SK-N-SH treated with all-trans-retinoic acid at 6 μM for 48 hours (cell line): ENCODE measurements around the gene KCNQ5.

ENCODE experiments used
- ATAC-seq: fragments of 200-7000 bp; cut with Tn5 transposase; 3 replicates; pipeline ENCODE4 v1.9.1; 2020; ENCODE audit warnings: mild to moderate bottlenecking, moderate library complexity
- ARNTL ChIP-seq: fragments of 450-650 bp; formaldehyde crosslinking; IDR thresholded peaks from 2 replicates; pipeline ENCODE4 v1.5.0; 2020; ENCODE audit warnings: low read depth, mild to moderate bottlenecking, moderate library complexity, borderline replicate concordance
- BACH2 ChIP-seq: fragments of 250-450 bp; sonication (Bioruptor Pico); IDR thresholded peaks from 2 replicates; pipeline ENCODE4 v1.9.0; 2021; ENCODE audit warnings: mild to moderate bottlenecking, borderline replicate concordance
- CSDC2 ChIP-seq: fragments of 250-450 bp; sonication (Bioruptor Pico); IDR thresholded peaks from 2 replicates; pipeline ENCODE4 v1.5.0; 2020; ENCODE audit warnings: mild to moderate bottlenecking, moderate library complexity
- ESRRG ChIP-seq: fragments of 250-450 bp; sonication (Bioruptor Pico); IDR thresholded peaks from 2 replicates; pipeline ENCODE4 v1.6.1; 2021; ENCODE audit warnings: mild to moderate bottlenecking
- GLIS3 ChIP-seq: fragments of 250-450 bp; sonication (Bioruptor Pico); IDR thresholded peaks from 2 replicates; pipeline ENCODE4 v1.5.0; 2020; ENCODE audit warnings: mild to moderate bottlenecking, moderate library complexity
- ISL1 ChIP-seq: fragments of 250-450 bp; sonication (Bioruptor Pico); IDR thresholded peaks from 2 replicates; pipeline ENCODE4 v2.1.2; 2022; ENCODE audit warnings: mild to moderate bottlenecking, moderate library complexity
- OSR1 ChIP-seq: fragments of 250-450 bp; sonication (Bioruptor Pico); IDR thresholded peaks from 2 replicates; pipeline ENCODE4 v1.8.0; 2022; ENCODE audit warnings: moderate library complexity, mild to moderate bottlenecking, inconsistent platforms
- PPARA ChIP-seq: fragments of 250-450 bp; sonication (Bioruptor Pico); IDR thresholded peaks from 2 replicates; pipeline ENCODE4 v1.5.0; 2020; ENCODE audit warnings: mild to moderate bottlenecking, borderline replicate concordance
- RARB ChIP-seq: fragments of 250-450 bp; sonication (Bioruptor Pico); IDR thresholded peaks from 2 replicates; pipeline ENCODE4 v1.8.0; 2021; ENCODE audit warnings: mild to moderate bottlenecking, moderate library complexity
- SNAI2 ChIP-seq: fragments of 250-450 bp; sonication (Bioruptor Pico); IDR thresholded peaks from 2 replicates; pipeline ENCODE4 v1.5.0; 2020; ENCODE audit warnings: mild to moderate bottlenecking, moderate library complexity
- TCF4 ChIP-seq: fragments of 250-450 bp; sonication (Bioruptor Pico); IDR thresholded peaks from 2 replicates; pipeline ENCODE4 v1.8.0; 2021; ENCODE audit warnings: mild to moderate bottlenecking, moderate library complexity, borderline replicate concordance
- ZC3H10 ChIP-seq: fragments of 250-450 bp; sonication (Bioruptor Pico); IDR thresholded peaks from 2 replicates; pipeline ENCODE4 v1.5.1; 2021; ENCODE audit warnings: mild to moderate bottlenecking, moderate library complexity
- ZFP30 ChIP-seq: fragments of 450-650 bp; formaldehyde crosslinking; IDR thresholded peaks from 2 replicates; pipeline ENCODE4 v1.5.0; 2022; ENCODE audit warnings: mild to moderate bottlenecking, moderate library complexity
- ZNF565 ChIP-seq: fragments of 450-650 bp; formaldehyde crosslinking; conservative IDR thresholded peaks from 2 replicates; pipeline ENCODE4 v1.5.0; 2020; ENCODE audit warnings: low read depth, mild to moderate bottlenecking, moderate library complexity
- ZNF70 ChIP-seq: fragments of 450-650 bp; formaldehyde crosslinking; IDR thresholded peaks from 2 replicates; pipeline ENCODE4 v1.5.0; 2020; ENCODE audit warnings: mild to moderate bottlenecking, moderate library complexity
- TF ChIP-seq, protein P1 (sequence below): fragments of 250-450 bp; sonication (Bioruptor Pico); IDR thresholded peaks from 2 replicates; pipeline ENCODE4 v1.5.1; 2021; ENCODE audit warnings: mild to moderate bottlenecking, moderate library complexity
- TF ChIP-seq, protein P2 (sequence below): fragments of 250-450 bp; sonication (Bioruptor Pico); IDR thresholded peaks from 2 replicates; pipeline ENCODE4 v1.8.0; 2020; ENCODE audit warnings: mild to moderate bottlenecking, moderate library complexity, borderline replicate concordance
- TF ChIP-seq, protein P3 (sequence below): fragments of 250-450 bp; sonication (Bioruptor Pico); IDR thresholded peaks from 2 replicates; pipeline ENCODE4 v1.5.0; 2020; ENCODE audit warnings: mild to moderate bottlenecking, moderate library complexity
- TF ChIP-seq, protein P4 (sequence below): fragments of 250-450 bp; sonication (Bioruptor Pico); IDR thresholded peaks from 2 replicates; pipeline ENCODE4 v1.8.0; 2021; ENCODE audit warnings: low read depth, mild to moderate bottlenecking, moderate library complexity, borderline replicate concordance

The KCNQ5 gene

DNA sequence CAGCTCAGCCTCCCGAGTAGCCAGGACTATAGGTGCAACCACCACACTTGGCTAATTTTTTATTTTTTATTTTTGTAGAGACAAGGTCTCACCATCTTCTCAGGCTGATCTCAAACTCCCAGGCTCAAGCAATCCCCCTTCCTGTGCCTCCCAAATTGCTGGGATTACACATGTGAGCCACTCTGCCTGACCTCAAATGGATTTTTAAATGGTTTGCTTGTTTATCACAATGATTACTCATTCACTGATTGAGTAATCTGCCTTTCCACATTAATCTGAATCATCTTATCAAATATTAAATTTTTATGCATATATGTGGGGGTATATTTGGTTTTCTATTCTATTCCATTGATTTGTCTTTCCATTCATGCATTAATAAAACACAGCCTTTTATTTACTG is 612.9 kb downstream of the KCNQ5 start:
- ATAC-seq = peak; percentile 28; the same call in 2 of the 3 replicates
- TF ChIP-seq, protein P1, sequence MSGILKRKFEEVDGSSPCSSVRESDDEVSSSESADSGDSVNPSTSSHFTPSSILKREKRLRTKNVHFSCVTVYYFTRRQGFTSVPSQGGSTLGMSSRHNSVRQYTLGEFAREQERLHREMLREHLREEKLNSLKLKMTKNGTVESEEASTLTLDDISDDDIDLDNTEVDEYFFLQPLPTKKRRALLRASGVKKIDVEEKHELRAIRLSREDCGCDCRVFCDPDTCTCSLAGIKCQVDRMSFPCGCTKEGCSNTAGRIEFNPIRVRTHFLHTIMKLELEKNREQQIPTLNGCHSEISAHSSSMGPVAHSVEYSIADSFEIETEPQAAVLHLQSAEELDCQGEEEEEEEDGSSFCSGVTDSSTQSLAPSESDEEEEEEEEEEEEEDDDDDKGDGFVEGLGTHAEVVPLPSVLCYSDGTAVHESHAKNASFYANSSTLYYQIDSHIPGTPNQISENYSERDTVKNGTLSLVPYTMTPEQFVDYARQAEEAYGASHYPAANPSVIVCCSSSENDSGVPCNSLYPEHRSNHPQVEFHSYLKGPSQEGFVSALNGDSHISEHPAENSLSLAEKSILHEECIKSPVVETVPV (CRISPR knock-in tag) = no peak
- TF ChIP-seq ISL1 (CRISPR knock-in tag) = peak; percentile 58
- TF ChIP-seq, all 23 proteins: peak for 1

DNA sequence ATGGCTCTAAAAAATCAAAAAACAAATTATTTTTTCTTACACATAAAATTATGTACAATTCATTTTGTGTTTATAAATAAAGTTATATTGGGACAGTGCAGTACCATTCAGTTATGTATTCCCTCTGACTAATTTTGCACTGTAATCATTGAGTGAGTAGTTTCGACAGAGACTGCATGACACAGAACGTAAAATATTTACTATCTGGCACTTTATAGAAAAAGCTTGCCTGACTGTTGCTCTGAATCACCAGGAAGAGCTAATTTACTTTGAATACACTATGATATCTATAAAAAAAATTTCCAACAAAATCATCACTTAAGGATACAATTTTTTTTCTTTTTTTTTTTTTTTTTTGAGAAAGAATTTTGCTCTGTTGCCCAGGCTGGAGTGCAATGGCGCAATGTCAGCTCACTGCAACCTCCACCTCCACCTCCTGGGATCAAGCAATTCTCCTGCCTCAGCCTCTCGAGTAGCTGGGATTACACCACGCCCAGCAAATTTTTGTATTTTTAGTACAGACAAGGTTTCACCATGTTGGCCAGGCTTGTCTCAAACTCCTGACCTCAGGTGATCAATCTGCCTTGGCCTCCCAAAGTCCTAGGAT is 614.4 kb downstream of the KCNQ5 start:
- no peak for TF ChIP-seq TCF4 (CRISPR knock-in tag)
- TF ChIP-seq ARNTL (CRISPR knock-in tag) = no peak
- TF ChIP-seq SNAI2 = no peak
- no peak for TF ChIP-seq ESRRG (CRISPR knock-in tag)
- no peak for TF ChIP-seq CSDC2 (CRISPR knock-in tag)
- TF ChIP-seq PPARA (CRISPR knock-in tag) = no peak
- TF ChIP-seq, protein P2, sequence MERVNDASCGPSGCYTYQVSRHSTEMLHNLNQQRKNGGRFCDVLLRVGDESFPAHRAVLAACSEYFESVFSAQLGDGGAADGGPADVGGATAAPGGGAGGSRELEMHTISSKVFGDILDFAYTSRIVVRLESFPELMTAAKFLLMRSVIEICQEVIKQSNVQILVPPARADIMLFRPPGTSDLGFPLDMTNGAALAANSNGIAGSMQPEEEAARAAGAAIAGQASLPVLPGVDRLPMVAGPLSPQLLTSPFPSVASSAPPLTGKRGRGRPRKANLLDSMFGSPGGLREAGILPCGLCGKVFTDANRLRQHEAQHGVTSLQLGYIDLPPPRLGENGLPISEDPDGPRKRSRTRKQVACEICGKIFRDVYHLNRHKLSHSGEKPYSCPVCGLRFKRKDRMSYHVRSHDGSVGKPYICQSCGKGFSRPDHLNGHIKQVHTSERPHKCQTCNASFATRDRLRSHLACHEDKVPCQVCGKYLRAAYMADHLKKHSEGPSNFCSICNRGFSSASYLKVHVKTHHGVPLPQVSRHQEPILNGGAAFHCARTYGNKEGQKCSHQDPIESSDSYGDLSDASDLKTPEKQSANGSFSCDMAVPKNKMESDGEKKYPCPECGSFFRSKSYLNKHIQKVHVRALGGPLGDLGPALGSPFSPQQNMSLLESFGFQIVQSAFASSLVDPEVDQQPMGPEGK = no peak
- no peak for TF ChIP-seq ISL1 (CRISPR knock-in tag)
- TF ChIP-seq, protein P3, sequence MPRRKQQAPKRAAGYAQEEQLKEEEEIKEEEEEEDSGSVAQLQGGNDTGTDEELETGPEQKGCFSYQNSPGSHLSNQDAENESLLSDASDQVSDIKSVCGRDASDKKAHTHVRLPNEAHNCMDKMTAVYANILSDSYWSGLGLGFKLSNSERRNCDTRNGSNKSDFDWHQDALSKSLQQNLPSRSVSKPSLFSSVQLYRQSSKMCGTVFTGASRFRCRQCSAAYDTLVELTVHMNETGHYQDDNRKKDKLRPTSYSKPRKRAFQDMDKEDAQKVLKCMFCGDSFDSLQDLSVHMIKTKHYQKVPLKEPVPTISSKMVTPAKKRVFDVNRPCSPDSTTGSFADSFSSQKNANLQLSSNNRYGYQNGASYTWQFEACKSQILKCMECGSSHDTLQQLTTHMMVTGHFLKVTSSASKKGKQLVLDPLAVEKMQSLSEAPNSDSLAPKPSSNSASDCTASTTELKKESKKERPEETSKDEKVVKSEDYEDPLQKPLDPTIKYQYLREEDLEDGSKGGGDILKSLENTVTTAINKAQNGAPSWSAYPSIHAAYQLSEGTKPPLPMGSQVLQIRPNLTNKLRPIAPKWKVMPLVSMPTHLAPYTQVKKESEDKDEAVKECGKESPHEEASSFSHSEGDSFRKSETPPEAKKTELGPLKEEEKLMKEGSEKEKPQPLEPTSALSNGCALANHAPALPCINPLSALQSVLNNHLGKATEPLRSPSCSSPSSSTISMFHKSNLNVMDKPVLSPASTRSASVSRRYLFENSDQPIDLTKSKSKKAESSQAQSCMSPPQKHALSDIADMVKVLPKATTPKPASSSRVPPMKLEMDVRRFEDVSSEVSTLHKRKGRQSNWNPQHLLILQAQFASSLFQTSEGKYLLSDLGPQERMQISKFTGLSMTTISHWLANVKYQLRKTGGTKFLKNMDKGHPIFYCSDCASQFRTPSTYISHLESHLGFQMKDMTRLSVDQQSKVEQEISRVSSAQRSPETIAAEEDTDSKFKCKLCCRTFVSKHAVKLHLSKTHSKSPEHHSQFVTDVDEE (CRISPR knock-in tag) = no peak
- no peak for TF ChIP-seq ZC3H10 (CRISPR knock-in tag)
- TF ChIP-seq, protein P1 (CRISPR knock-in tag) = no peak
- TF ChIP-seq ZNF70 (CRISPR knock-in tag) = no peak
- TF ChIP-seq RARB (CRISPR knock-in tag) = no peak
- no peak for TF ChIP-seq GLIS3 (CRISPR knock-in tag)
- TF ChIP-seq BACH2 = no peak
- TF ChIP-seq OSR1 (CRISPR knock-in tag) = no peak
- peak; percentile 79 for ATAC-seq

DNA sequence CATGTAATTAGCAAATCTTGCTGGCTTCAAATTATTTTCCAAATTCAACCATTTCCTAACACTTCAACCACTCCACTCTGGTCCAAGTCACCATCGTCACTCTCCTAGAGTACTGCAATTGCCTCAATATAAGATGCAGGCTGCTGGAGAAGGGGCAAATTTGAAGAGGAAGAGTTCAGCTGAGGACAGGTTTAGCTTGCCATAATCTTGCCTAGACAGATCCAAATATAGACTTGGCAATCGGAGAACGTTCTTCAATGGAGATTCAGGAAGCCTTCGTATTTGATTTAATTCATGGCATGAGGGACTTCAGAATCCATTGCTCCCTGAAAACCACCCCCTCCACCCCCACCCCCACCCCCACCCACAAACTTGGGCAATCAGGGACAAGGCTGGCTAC is 618.9 kb downstream of the KCNQ5 start:
- no peak for ATAC-seq
- no peak for TF ChIP-seq ZFP30 (CRISPR knock-in tag)
- TF ChIP-seq, all 23 proteins: peak for 0

DNA sequence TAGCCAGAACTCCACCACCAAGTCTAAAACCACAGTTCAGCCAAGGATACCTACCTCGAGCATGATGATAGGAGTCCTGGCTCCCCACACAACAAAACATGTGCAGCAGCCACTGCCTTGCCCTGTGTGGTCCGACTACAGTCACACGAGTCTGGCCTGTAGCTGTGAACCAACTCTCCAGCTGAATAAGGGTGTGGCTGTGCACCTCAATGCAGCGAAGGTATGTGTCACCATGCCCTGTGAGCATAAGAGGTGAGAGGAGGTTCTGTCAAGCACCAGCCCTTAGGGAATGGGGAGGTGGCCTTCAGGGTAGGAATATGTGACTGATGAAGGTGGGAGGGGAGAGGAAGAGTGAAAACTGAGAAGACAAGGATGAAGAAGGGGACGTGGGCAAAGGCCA is 620.1 kb downstream of the KCNQ5 start:
- TF ChIP-seq, protein P4, sequence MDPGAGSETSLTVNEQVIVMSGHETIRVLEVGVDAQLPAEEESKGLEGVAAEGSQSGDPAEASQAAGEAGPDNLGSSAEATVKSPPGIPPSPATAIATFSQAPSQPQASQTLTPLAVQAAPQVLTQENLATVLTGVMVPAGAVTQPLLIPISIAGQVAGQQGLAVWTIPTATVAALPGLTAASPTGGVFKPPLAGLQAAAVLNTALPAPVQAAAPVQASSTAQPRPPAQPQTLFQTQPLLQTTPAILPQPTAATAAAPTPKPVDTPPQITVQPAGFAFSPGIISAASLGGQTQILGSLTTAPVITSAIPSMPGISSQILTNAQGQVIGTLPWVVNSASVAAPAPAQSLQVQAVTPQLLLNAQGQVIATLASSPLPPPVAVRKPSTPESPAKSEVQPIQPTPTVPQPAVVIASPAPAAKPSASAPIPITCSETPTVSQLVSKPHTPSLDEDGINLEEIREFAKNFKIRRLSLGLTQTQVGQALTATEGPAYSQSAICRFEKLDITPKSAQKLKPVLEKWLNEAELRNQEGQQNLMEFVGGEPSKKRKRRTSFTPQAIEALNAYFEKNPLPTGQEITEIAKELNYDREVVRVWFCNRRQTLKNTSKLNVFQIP = no peak
- TF ChIP-seq BACH2 (no peak), PPARA (CRISPR knock-in tag) (no peak), ZNF70 (CRISPR knock-in tag) (no peak), TCF4 (CRISPR knock-in tag) (no peak), ZNF565 (CRISPR knock-in tag) (no peak)
- TF ChIP-seq, protein P2 = no peak
- no peak for ATAC-seq
